ENCODE measurements around the gene TLX1.
A peak's percentile ranks its signal among the peaks of the same experiment; 100 is the strongest.

TLX1 gene

GRCh38 chr10:101130984-101131961 is at the start of gene TLX1:
TSS of gene TLX1 (plus strand) at chr10:101131300. CDS start at chr10:101131542, 242 bp downstream.
- no peak for DNase-seq (ENCODE audit: low spot score)

GRCh38 chr10:101085846-101086245 is 45.3 kb upstream of the TLX1 start:
- DNase-seq (ENCODE audit: low spot score), result no peak

DNA sequence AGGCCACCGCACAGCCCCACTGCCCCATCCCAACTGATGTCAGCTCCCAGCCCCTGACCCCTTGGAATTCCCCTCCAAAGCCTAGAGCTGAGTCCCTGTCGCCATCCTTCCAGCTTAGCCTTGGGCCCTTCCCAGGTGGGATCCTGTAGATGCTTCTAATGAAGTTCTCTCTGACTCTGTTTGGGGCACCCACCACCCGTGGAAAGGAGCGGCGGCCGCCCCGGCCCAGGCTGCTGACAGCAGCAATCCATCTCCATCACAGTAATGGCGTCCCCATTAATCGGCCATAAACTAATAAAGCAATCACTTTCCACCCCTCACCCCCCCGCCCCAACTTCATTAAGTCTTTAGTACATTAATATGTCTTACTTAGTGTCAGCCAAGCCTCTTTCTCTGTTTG is 43.7 kb upstream of the TLX1 start:
- DNase-seq (ENCODE audit: low spot score), result no peak

DNA sequence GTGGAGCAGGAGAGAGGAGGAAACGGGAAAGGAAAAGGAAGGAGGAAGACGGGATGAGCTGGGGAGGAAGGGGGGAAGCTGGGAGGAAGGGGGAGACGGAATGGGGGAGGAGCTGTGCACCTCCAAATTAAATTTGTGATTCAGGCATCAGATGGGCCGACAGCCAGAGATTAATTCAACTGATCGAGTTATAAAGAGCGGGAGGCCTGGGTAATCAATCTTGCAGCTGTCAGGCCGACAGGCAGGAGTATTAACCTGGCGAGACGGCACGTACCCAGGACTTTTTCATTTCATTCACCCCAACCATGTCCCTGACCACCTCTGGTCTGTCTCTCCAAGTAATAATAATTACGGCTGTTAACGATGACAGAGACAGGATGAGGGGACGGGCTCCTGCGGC is 43.1 kb upstream of the TLX1 start:
- no peak for DNase-seq (ENCODE audit: low spot score)

DNA sequence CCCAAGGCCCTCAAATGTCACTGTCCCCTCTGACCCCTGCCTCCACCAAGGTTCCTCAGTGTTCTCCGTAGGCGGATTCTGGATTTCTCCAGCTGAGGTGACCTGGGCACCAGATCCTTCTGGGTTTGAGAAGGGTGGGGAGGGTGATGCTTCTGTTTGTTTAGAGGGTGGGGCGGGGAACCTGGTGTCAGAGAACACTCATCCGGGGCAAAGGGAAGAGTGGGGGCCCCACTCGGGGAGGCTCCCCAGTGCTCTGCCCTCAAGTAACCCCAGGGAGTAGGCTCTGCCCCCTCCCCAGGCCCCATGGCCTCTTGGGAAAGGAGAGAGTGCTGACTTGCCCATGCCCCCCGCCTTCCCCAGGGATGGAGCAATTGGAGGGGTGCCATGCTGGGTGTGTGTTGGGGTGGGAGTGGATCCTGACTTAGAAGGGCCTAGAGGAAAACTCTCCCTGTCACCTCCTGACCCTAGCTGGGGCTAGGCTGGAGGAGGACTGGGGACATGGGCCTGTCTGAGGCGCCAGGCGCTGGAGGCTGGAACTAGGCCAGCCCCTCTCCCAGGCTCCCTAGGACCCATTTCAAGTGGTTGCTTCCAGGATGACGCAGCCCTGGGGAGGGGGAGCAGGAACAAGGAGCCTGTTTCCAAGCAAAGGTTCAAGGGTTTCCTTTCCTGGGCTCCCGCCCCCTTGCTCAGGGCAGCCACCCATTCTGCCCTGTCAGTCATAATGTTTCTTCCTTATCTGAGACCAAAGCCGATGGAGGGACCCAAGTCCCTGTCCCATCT is 41.4 kb upstream of the TLX1 start:
- no peak for DNase-seq (ENCODE audit: low spot score)

- no peak for DNase-seq (ENCODE audit: low spot score)
Measured at GRCh38 chr10:101090597-101090996, 40.5 kb upstream of the TLX1 start.

GRCh38 chr10:101091546-101092290 is 39.4 kb upstream of the TLX1 start:
- no peak for DNase-seq (ENCODE audit: low spot score)

GRCh38 chr10:101092881-101093354 is 38.2 kb upstream of the TLX1 start:
- no peak for DNase-seq (ENCODE audit: low spot score)

DNA sequence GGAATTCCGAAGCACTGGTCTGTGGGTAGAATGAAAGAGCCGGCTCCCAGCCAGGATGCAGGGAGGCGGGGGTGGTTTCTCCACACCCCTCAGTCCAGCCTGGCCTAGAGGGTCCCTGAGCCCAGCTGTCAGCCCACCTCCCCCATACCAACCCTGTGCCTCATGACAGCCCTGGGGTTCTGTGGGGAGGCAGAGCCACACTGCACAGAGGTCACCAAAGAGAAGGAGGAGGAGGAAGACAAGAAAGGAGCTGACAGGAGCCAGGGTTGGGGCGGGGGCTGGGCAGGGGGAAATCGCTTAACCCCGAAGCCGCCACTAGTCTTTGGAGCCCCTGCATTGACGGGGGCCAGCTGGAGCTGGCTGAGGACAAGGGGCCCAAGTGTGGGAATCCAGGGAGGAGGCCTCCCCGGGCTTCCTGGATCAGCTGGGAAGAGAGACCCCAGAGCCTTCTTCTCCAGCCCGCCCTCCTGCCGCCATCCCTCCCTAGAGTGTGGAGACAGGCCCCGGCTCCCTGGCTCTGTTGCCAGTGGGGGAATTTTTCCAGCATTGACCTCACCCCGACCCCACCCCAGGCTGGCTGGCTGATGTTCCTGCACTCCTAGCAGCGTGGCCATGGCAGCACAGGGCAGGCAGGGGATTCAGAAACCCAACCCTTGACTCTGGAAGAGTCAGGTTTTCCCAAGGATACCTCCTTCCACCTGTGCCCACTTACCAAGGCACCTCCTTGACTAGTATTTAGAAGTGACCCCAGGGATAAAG is 36.8 kb upstream of the TLX1 start:
- no peak for DNase-seq (ENCODE audit: low spot score)

- DNase-seq (ENCODE audit: low spot score), result no peak
Measured at GRCh38 chr10:101095004-101095403, 36.1 kb upstream of the TLX1 start.

GRCh38 chr10:101095550-101096213 is 35.4 kb upstream of the TLX1 start:
- DNase-seq (ENCODE audit: low spot score), result peak; percentile 73

DNA sequence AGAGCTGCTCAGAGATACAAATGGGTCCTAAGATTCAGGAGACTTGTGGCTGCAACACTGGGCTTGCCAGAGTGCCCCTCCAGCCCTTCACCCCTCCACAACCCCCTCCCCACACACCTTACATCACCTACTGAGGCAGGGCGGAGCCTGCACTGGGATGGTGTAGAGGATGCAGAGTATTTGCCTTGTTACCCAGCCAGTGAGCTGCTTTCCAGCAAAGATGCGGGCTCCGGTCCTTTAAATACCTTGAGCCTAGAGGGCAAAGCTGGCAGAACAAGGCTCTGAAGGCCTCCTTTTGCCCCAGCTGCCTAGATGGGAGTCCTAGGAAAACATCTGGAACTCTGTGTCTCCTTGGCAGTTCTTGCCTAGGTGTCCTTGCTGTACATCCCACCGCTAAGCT is 34.7 kb upstream of the TLX1 start:
- DNase-seq (ENCODE audit: low spot score), result no peak

DNA sequence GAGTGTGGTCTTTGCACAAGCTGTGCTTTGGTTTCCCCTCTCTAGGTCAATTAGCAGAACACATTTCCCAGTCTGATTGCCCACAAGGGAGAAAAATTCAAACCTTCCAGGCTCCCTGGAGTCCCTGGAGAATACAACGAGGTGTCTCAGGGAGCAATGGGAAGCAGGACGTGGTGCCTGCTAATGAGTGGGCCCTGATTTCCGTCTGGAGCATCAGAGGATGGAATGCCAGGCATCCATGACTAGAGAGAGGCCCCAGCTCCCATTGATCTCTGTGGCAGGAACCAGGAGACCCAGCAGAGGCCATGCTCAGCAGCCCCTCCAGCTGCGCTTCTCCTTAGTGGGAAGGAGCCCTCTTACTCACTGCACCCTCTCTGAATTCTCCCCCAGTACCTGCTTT is 33.2 kb upstream of the TLX1 start:
- no peak for DNase-seq (ENCODE audit: low spot score)

DNA sequence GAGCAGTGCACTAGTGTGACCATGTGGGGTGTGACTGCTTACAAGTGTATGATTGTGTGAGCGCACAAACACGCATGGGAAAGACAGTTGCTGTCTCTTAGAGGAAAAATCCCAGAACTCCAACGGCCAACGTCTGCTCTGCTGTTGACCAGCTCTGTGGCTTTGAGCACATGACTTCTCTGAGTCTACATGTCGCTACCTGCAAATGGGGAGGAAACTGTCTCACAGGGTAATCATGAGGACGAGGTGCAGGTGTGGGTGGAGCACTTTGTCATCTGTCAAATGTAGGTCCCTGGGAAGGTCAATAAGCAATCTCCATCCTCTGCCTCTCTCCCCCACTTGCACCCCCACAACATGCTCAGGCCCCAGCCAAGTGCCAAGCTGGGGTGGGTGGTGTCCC is 31.2 kb upstream of the TLX1 start:
- DNase-seq (ENCODE audit: low spot score), result no peak

- no peak for DNase-seq (ENCODE audit: low spot score)
Measured at GRCh38 chr10:101101372-101101881, 29.7 kb upstream of the TLX1 start.

GRCh38 chr10:101103430-101103829 is 27.7 kb upstream of the TLX1 start:
- DNase-seq (ENCODE audit: low spot score), result no peak

- no peak for DNase-seq (ENCODE audit: low spot score)
Measured at GRCh38 chr10:101106351-101106750, 24.7 kb upstream of the TLX1 start.

DNA sequence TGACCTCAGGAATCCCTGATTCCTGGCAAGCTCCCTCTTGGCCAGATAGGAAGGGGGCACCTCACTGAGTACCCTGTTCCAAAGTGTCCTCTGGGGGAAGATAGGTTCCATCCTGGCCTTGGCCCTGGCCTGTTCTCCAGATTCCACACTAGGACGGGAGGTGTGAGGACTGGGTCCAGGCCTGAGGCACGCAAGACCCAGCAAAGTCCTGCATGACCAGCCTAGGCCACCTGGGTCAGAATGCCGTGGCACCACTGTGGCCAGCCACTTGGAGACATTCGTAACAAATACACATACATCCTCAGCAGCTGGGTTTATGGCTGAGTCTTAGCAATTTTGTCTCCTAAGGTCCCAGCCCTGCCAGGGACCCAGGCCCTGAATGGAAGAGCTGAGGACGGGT is 23.3 kb upstream of the TLX1 start:
- DNase-seq (ENCODE audit: low spot score), result no peak

DNA sequence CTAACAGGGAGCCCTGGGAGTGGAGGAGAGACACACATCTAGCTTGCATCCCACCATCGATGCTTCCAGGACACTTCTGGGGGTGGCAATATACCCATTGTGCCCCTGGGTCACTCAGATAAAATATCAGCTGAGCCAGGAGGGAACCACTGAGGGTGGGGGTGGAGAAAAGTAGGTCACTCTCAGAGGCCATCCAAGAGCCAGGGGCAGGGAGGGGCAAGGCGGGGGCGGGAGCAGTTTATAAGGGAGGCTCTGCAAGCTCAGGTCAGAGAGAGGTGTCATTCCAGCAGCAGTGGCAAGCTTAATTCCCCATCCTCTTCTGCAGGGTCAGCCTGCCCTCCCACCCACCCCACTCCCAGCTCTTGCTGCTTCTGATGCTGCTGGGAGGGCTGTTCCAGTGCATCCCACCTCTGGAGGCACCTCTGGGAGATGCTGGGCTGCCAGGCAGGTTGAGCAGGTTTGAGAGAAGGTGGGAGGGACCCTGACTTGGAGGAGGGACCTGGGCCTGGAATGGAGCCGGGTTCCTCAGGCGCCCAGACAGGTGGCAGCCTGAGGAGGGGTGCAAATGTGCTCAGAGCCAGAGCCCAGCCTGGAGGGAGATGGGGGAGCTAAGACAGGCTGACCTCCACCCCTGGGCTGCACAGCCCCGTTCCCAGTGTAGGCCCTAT is 20.1 kb upstream of the TLX1 start:
- no peak for DNase-seq (ENCODE audit: low spot score)

DNA sequence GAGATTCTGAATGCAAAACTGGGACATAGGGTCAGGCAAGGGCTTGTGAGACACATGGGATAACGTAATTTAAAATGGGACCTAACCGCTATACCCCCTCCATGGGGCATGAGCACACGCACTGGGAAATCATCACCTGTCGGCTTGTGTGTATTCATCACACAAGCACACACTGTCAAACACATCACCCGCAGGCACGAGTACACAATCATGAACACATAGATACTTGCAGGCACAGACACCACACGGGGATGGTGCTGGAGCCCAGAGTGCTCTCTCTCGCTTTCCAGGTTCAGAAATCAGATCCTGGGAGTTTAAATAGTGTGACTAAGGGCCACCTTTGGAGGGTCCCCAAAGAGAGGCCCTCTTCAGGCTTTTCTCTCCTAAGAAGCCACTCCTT is 19.6 kb upstream of the TLX1 start:
- DNase-seq (ENCODE audit: low spot score), result no peak

All from LoVo (cell line).